HCT116 (cell line): ENCODE results near the gene POT1. TPM values are rescaled to one million over a fixed set of nuclear protein-coding genes. Genes with fewer than 3 reads are reported as not detected.

Source experiments
- ATAC-seq: fragments of 200-7000 bp; cut with Tn5 transposase; 2 replicates; pipeline ENCODE4 v1.9.1; 2020; ENCODE audit warnings: mild to moderate bottlenecking, moderate library complexity
- BruUV-seq: library from RNA; stranded (reverse); fragments of 400-500 nt; replicated peaks from 2 replicates; lab custom pipeline; 2021; lab: Mats Ljungman, UMichigan
- CTCF ChIA-PET: fragments of 300-600 bp; sonication (Branson Sonifier 250); formaldehyde crosslinking; loops from one replicate; lab custom pipeline; 2021; ENCODE audit warnings: antibody characterized with exemption; lab: Charles Lee
- POLR2A ChIA-PET: fragments of 300-600, 350-600 bp; sonication (Branson Sonifier 250); formaldehyde crosslinking; loops from one replicate; lab custom pipeline; 2021; ENCODE audit warnings: antibody characterized with exemption; lab: Charles Lee
- RAD21 ChIA-PET, 2 experiments: fragments of 300-600 bp; sonication (Branson Sonifier 250); formaldehyde crosslinking; loops; one replicate each; lab custom pipeline; 2023; ENCODE audit warnings: low total read pairs in 2 of 2; ENCODE audit not compliant: uncharacterized antibody in 2 of 2, unreplicated experiment in 2 of 2, low non-redundant PET in 1 of 2; lab: Charles Lee
- DNase-seq: peaks from one replicate; pipeline ENCODE4 v3.0.0-alpha.2; 2010; ENCODE audit warnings: low read depth, low spot score
- H2AFZ ChIP-seq: fragments of 200-600 bp; shearing (Covaris generic), sonication (generic); 2 replicates; pipeline ENCODE4 v1.6.1; 2017; ENCODE audit warnings: low read depth, mixed run types, mixed read lengths, antibody characterized with exemption, low read length; ENCODE audit not compliant: poor library complexity, severe bottlenecking
- H3K27ac ChIP-seq: 2 replicates; pipeline ENCODE4 v1.5.1; 2012; ENCODE audit warnings: low read depth, low read length
- H3K27me3 ChIP-seq: fragments of 200-600 bp; sonication (generic); 2 replicates; pipeline ENCODE4 v1.6.1; 2016; ENCODE audit warnings: mixed run types, low read length, mixed read lengths; ENCODE audit not compliant: insufficient read depth
- H3K36me3 ChIP-seq, 2 experiments: fragments of 200-500 bp in 1 of 2; fragments of 200-600 bp in 1 of 2; sonication (Bioruptor generic) in 1 of 2; sonication (generic) in 1 of 2; 2 replicates each; pipeline versions ENCODE4 v1.5.1 to v1.6.1; 2014 to 2016; ENCODE audit warnings: low read length in 2 of 2, inconsistent platforms in 1 of 2, mixed read lengths in 1 of 2, mixed run types in 1 of 2; ENCODE audit not compliant: insufficient read depth in 2 of 2, control insufficient read depth in 1 of 2
- H3K4me1 ChIP-seq, 2 experiments: fragments of 200-600 bp in 1 of 2; sonication (generic) in 1 of 2; 2 replicates each; pipeline versions ENCODE4 v1.5.1 to v1.6.1; 2012 to 2017; ENCODE audit warnings: low read length in 2 of 2, inconsistent platforms in 1 of 2, mild to moderate bottlenecking in 1 of 2, mixed read lengths in 1 of 2, mixed run types in 1 of 2, moderate library complexity in 1 of 2; ENCODE audit not compliant: insufficient read depth in 2 of 2, control insufficient read depth in 1 of 2
- H3K4me2 ChIP-seq: fragments of 200-600 bp; sonication (generic); 2 replicates; pipeline ENCODE4 v1.6.1; 2017; ENCODE audit warnings: mixed run types, low read length, mixed read lengths
- H3K4me3 ChIP-seq, 2 experiments: fragments of 200-600 bp in 1 of 2; sonication (generic) in 1 of 2; replicated peaks in 1 of 2; 2 replicates each; pipeline ENCODE4 v1.5.1; 2011 to 2016; ENCODE audit warnings: low read length in 2 of 2, control low read depth in 1 of 2, low read depth in 1 of 2, mild to moderate bottlenecking in 1 of 2, mixed read lengths in 1 of 2, mixed run types in 1 of 2
- H3K79me2 ChIP-seq: fragments of 200-600 bp; sonication (generic); 2 replicates; pipeline ENCODE4 v1.6.1; 2017; ENCODE audit warnings: mild to moderate bottlenecking, mixed run types, low read length, moderate library complexity, mixed read lengths; ENCODE audit not compliant: insufficient read depth
- H3K9ac ChIP-seq: fragments of 200-600 bp; sonication (generic); 2 replicates; pipeline ENCODE4 v1.6.1; 2016; ENCODE audit warnings: low read length, mixed read lengths
- H3K9me2 ChIP-seq: fragments of 200-600 bp; sonication (generic), shearing (Covaris generic); 2 replicates; pipeline ENCODE4 v1.6.1; 2017; ENCODE audit warnings: mixed run types, mild to moderate bottlenecking, moderate library complexity; ENCODE audit not compliant: insufficient read depth
- H3K9me3 ChIP-seq, 2 experiments: fragments of 200-500 bp in 1 of 2; fragments of 200-600 bp in 1 of 2; sonication (Bioruptor generic) in 1 of 2; sonication (generic) in 1 of 2; 2 replicates each; pipeline ENCODE4 v1.6.1; 2014 to 2017; ENCODE audit warnings: low read length in 2 of 2, mixed read lengths in 2 of 2, inconsistent platforms in 1 of 2, low read depth in 1 of 2, mild to moderate bottlenecking in 1 of 2, mixed run types in 1 of 2, moderate library complexity in 1 of 2; ENCODE audit not compliant: control insufficient read depth in 1 of 2, insufficient read depth in 1 of 2
- H4K20me1 ChIP-seq: fragments of 200-600 bp; sonication (generic), shearing (Covaris generic); 2 replicates; pipeline ENCODE4 v1.6.1; 2017; ENCODE audit warnings: mixed run types, mild to moderate bottlenecking, moderate library complexity; ENCODE audit not compliant: insufficient read depth
- ATF3 ChIP-seq: IDR thresholded peaks from 2 replicates; pipeline ENCODE4 v1.6.1; 2012
- CBX3 ChIP-seq: IDR thresholded peaks from 2 replicates; pipeline ENCODE4 v1.6.1; 2012; ENCODE audit warnings: low read depth
- CEBPB ChIP-seq: IDR thresholded peaks from 2 replicates; pipeline ENCODE4 v1.6.1; 2012; ENCODE audit warnings: low read depth
- CTCF ChIP-seq, 3 experiments: fragments of 200-600 bp in 1 of 3; sonication (generic) in 1 of 3; IDR thresholded peaks in 2 of 3; conservative IDR thresholded peaks in 1 of 3; 2 replicates each; pipeline ENCODE4 v1.5.1; 2012 to 2017; ENCODE audit warnings: low read depth in 2 of 3, low read length in 2 of 3, antibody characterized with exemption in 1 of 3, borderline replicate concordance in 1 of 3, control low read depth in 1 of 3, mild to moderate bottlenecking in 1 of 3, mixed read lengths in 1 of 3, mixed run types in 1 of 3, moderate library complexity in 1 of 3; ENCODE audit not compliant: insufficient read depth in 1 of 3
- EGR1 ChIP-seq: IDR thresholded peaks from 2 replicates; pipeline ENCODE4 v1.6.1; 2012; ENCODE audit warnings: low read depth
- ELF1 ChIP-seq: IDR thresholded peaks from 2 replicates; pipeline ENCODE4 v1.6.1; 2012; ENCODE audit warnings: low read depth, borderline replicate concordance
- EZH2 ChIP-seq: fragments of 200-600 bp; sonication (generic); IDR thresholded peaks from 2 replicates; pipeline ENCODE4 v1.6.1; 2017; ENCODE audit warnings: antibody characterized with exemption, mixed run types
- EZH2phosphoT487 ChIP-seq: fragments of 200-600 bp; IDR thresholded peaks from 2 replicates; pipeline ENCODE4 v1.6.1; 2018; ENCODE audit warnings: antibody characterized with exemption, borderline replicate concordance
- JUND ChIP-seq: IDR thresholded peaks from 2 replicates; pipeline ENCODE4 v1.6.1; 2012
- MAX ChIP-seq: IDR thresholded peaks from 2 replicates; pipeline ENCODE4 v1.6.1; 2012
- POLR2AphosphoS5 ChIP-seq: IDR thresholded peaks from 2 replicates; pipeline ENCODE4 v1.6.1; 2011; ENCODE audit warnings: mild to moderate bottlenecking, low read depth, low read length, moderate library complexity
- RAD21 ChIP-seq: IDR thresholded peaks from 2 replicates; pipeline ENCODE4 v1.6.1; 2012; ENCODE audit warnings: low read depth, mild to moderate bottlenecking
- REST ChIP-seq: IDR thresholded peaks from 2 replicates; pipeline ENCODE4 v1.6.1; 2012; ENCODE audit warnings: low read depth
- SIN3A ChIP-seq: IDR thresholded peaks from 2 replicates; pipeline ENCODE4 v1.6.1; 2012; ENCODE audit warnings: low read depth
- SRF ChIP-seq: IDR thresholded peaks from 2 replicates; pipeline ENCODE4 v1.6.1; 2012; ENCODE audit warnings: low read depth
- TCF7L2 ChIP-seq: IDR thresholded peaks from 2 replicates; pipeline ENCODE4 v1.7.0; 2011; ENCODE audit warnings: borderline replicate concordance, inconsistent platforms; ENCODE audit not compliant: insufficient read depth, insufficient read length; ENCODE audit errors: extremely low read depth
- ZBTB33 ChIP-seq: IDR thresholded peaks from 2 replicates; pipeline ENCODE4 v1.6.1; 2011; ENCODE audit warnings: mild to moderate bottlenecking, low read length, moderate library complexity; ENCODE audit not compliant: insufficient replicate concordance; ENCODE audit errors: extremely low read depth
- ZFX ChIP-seq: fragments of 450-650 bp; IDR thresholded peaks from 2 replicates; pipeline ENCODE4 v1.6.1; 2017
- ZNF274 ChIP-seq: fragments of 200-500 bp; sonication (Bioruptor generic); IDR thresholded peaks from 2 replicates; pipeline ENCODE4 v1.6.1; 2014; ENCODE audit warnings: mild to moderate bottlenecking, low read depth, low read length, inconsistent platforms
- intact Hi-C: fragments of 100-400 bp; cut with micrococcal nuclease; formaldehyde crosslinking; loops from 2 replicates; pipeline ENCODE4 v1.10.0; 2022
- total RNA-seq: library from RNA; stranded (reverse); gene quantifications from one replicate; pipeline ENCODE4 v1.2.1, GENCODE V29; 2021; ENCODE audit not compliant: unreplicated experiment

Gene POT1
- total RNA-seq, 1 experiment from 2014 or later = 19.5 TPM

- ChIA-PET POLR2A (no interaction called here), CTCF (no interaction called here), RAD21 (no interaction called here)
- no peaks in the 10 kb centered on the region for H3K4me1 ChIP-seq
- no peak for ATAC-seq
- H3K9me3 ChIP-seq = no peaks in the 10 kb centered on the region
- no peak overlapping the region for H3K4me3 ChIP-seq
- no peaks in the 10 kb centered on the region for H3K9me2 ChIP-seq
- no peak overlapping the region for H3K9ac ChIP-seq
- H4K20me1 ChIP-seq = no peaks in the 10 kb centered on the region
- no TSS peak for BruUV-seq
- H3K4me2 ChIP-seq = no peak overlapping the region
- H3K79me2 ChIP-seq = peaks cover 20% of the 10 kb centered on the region
- no peak for TF ChIP-seq ATF3
- no peak for TF ChIP-seq CTCF (IDR thresholded peaks at IDR 0.05 in 2 of 3, conservative IDR thresholded peaks at IDR 0.05 in 1 of 3; ENCODE audit: borderline replicate concordance in 1 of 3, insufficient read depth in 1 of 3, low read depth in 2 of 3, low read length in 2 of 3)
- TF ChIP-seq EZH2 = no peak
- TF ChIP-seq CBX3 = no peak
- TF ChIP-seq ZBTB33 = no peak
- no peak for TF ChIP-seq POLR2AphosphoS5
- no peak for TF ChIP-seq TCF7L2
- TF ChIP-seq SIN3A = no peak
- no peak for TF ChIP-seq EZH2phosphoT487
- no peak for TF ChIP-seq ZNF274
- no peak for TF ChIP-seq SRF
- TF ChIP-seq EGR1 = no peak
- no peak for TF ChIP-seq JUND
- TF ChIP-seq CEBPB = no peak
- TF ChIP-seq RAD21 = no peak
- TF ChIP-seq REST = no peak
- no peak for TF ChIP-seq ELF1
- no peak for TF ChIP-seq MAX
- no peak for TF ChIP-seq ZFX
- H3K27ac ChIP-seq = no peak overlapping the region
- DNase-seq = no peak
- no peaks in the 10 kb centered on the region for H3K36me3 ChIP-seq
- intact Hi-C loops = no loop called here
- H2AFZ ChIP-seq = no peak overlapping the region
- no peaks in the 10 kb centered on the region for H3K27me3 ChIP-seq
These were observed 16.7 kb downstream of the POT1 start for GRCh38 chr7:124912972-124913371.
